Measurements from ENCODE around the gene ADGRV1.

DNA sequence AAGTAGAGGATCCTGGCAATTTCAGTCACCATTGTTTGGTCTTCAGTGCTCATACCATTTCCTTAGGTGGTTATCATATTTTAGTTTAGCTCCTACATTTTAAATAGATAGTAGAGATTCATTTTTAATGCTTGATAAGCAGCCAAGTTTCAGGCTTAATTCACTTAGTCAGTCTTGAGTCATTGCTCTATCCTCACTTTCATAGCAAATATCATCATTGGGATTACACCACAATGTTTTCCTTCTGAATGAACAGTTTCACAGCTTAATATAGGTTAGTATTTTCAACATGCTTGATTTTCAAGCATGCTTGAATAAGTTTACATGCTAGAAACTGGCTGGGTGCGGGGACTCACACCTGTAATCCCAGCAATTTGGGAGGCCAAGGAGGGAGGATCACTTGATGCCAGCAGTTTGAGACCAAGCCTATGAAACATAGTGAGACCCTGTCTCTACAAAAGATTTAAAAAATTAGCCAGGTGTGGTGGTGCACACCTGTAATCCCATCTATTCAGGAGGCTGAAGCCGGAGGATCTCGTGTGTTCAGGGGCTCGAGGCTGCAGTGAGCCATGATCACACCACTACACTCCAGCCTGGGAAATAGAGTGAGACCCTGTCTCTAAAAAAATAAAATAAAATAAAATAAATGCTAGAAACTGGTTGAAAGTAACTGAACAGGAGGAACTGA, 339.9 kb downstream of the ADGRV1 start:
- TF ChIP-seq POLR2A (IDR thresholded peaks at IDR 0.05; ENCODE audit: low read depth, low read length) (no peak), POLR2AphosphoS5 (IDR thresholded peaks at IDR 0.05; ENCODE audit: low read depth, low read length) (no peak)
